ENCODE data around the gene FAM13A.
"Not testable (repeated sequence)": the region's sequence is repeated elsewhere in the genome, so short reads cannot be mapped to it uniquely, and the experiment has no call there.

The FAM13A gene

GRCh38 chr4:88892646-88893045 lies 164.3 kb downstream of the FAM13A start:
- DNase-seq (ENCODE audit: low read depth): no peak
- no peak for TF ChIP-seq CTCF (IDR thresholded peaks at IDR 0.05; ENCODE audit: control insufficient read depth, insufficient read depth, low read depth, low read length, missing control alignments)
- H3K4me3 ChIP-seq (ENCODE audit: control insufficient read depth, low read depth, low read length): no peak overlapping the region

GRCh38 chr4:88891636-88892035 lies 165.3 kb downstream of the FAM13A start:
- no peak for DNase-seq (ENCODE audit: low read depth)
- no peak overlapping the region for H3K4me3 ChIP-seq (ENCODE audit: control insufficient read depth, low read depth, low read length)
- TF ChIP-seq CTCF (IDR thresholded peaks at IDR 0.05; ENCODE audit: control insufficient read depth, insufficient read depth, low read depth, low read length, missing control alignments): no peak

- not testable (repeated sequence) for DNase-seq (ENCODE audit: low read depth); H3K4me3 ChIP-seq (ENCODE audit: control insufficient read depth, low read depth, low read length)
These were observed 169.6 kb downstream of the FAM13A start for GRCh38 chr4:88887409-88887808.

- DNase-seq (ENCODE audit: low read depth): no peak
- no peak overlapping the region for H3K4me3 ChIP-seq (ENCODE audit: control insufficient read depth, low read depth, low read length)
- TF ChIP-seq CTCF (IDR thresholded peaks at IDR 0.05; ENCODE audit: control insufficient read depth, insufficient read depth, low read depth, low read length, missing control alignments): no peak
These were observed 175.8 kb downstream of the FAM13A start for GRCh38 chr4:88881227-88881569.

GRCh38 chr4:88880501-88881226 lies 176.3 kb downstream of the FAM13A start:
- no peak for TF ChIP-seq CTCF (IDR thresholded peaks at IDR 0.05; ENCODE audit: control insufficient read depth, insufficient read depth, low read depth, low read length, missing control alignments)
- no peak for DNase-seq (ENCODE audit: low read depth)
- no peak overlapping the region for H3K4me3 ChIP-seq (ENCODE audit: control insufficient read depth, low read depth, low read length)

GRCh38 chr4:88879991-88880390 lies 177.0 kb downstream of the FAM13A start:
- DNase-seq (ENCODE audit: low read depth): no peak
- no peak overlapping the region for H3K4me3 ChIP-seq (ENCODE audit: control insufficient read depth, low read depth, low read length)
- TF ChIP-seq CTCF (IDR thresholded peaks at IDR 0.05; ENCODE audit: control insufficient read depth, insufficient read depth, low read depth, low read length, missing control alignments): no peak

GRCh38 chr4:88878642-88879041 lies 178.3 kb downstream of the FAM13A start:
- TF ChIP-seq CTCF (IDR thresholded peaks at IDR 0.05; ENCODE audit: control insufficient read depth, insufficient read depth, low read depth, low read length, missing control alignments): no peak

More at GRCh38 chr4:88878642-88879041, 178.3 kb downstream of the FAM13A start:
- no peak for DNase-seq (ENCODE audit: low read depth)
- H3K4me3 ChIP-seq (ENCODE audit: control insufficient read depth, low read depth, low read length): no peak overlapping the region

Data from AG09309 (cell line).